Prostate gland (tissue), 2 donors: ENCODE results near the gene SLC16A6.

Experiments
- CTCF ChIP-seq, 4 experiments: fragments of 200-600 bp in 2 of 4; fragments of 450-650 bp in 2 of 4; sonication (generic) in 2 of 4; IDR thresholded peaks; 1 replicate in 3 of 4; 2 replicates in 1 of 4; pipeline ENCODE4 v1.5.1; 2016 to 2019; ENCODE audit warnings: antibody characterized with exemption in 4 of 4, mild to moderate bottlenecking in 2 of 4, moderate library complexity in 2 of 4
- POLR2A ChIP-seq: fragments of 450-650 bp; IDR thresholded peaks from one replicate; pipeline ENCODE4 v1.6.1; 2016; ENCODE audit warnings: antibody characterized with exemption, mild to moderate bottlenecking

DNA sequence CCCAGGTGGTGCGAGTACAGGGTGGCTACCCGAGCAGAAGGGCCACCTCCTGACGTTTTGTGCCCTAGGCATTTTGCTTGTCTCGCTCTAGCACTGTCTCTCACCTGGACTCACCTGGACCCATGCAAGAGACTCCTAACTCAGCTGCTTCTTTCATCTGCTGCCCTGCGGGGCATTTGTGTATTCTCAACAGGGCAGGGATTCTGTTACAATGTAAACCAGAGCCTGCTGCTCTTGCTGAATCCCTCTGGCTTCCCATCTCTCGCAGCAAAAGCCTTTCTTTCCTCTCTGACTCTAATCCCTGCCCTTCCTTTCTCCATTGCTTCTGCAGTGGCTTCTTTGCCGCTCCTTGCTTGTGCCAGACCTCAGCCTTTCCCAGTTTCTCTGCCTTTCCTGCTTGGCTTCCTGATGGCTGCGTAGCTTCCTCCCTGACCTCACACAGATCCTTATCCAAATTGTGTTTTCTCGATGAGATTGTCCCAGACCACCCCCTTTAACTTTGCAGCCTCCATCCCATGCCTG is 10.6 kb upstream of the SLC16A6 start:
- TF ChIP-seq POLR2A: no peak
- TF ChIP-seq CTCF (IDR thresholded peaks at IDR 0.05): no peak
